Lung (tissue), 12 donors: Measurements from ENCODE around the gene PLD2. TPM values are rescaled to one million over a fixed set of nuclear protein-coding genes. Genes with fewer than 3 reads are reported as not detected.
"Not testable (repeated sequence)": the region's sequence is repeated elsewhere in the genome, so short reads cannot be mapped to it uniquely, and the experiment has no call there.

Source experiments
- ATAC-seq: fragments of 200-7000 bp; cut with Tn5 transposase; one replicate; pipeline ENCODE4 v1.9.1; 2020; ENCODE audit warnings: moderate number of reproducible peaks; ENCODE audit not compliant: insufficient read depth, low FRiP score
- DNase-seq, 3 donors: peaks; one replicate each; pipeline ENCODE4 v3.0.0-alpha.2; 2013 to 2017
- H3K27ac ChIP-seq, 2 donors: one replicate each; pipeline ENCODE4 v1.5.1; 2013; ENCODE audit warnings: mild to moderate bottlenecking in 2 of 2, moderate library complexity in 2 of 2, control low read depth in 1 of 2, inconsistent platforms in 1 of 2, low read depth in 1 of 2, low read length in 1 of 2
- H3K27me3 ChIP-seq, 3 donors: one replicate each; pipeline ENCODE4 v1.5.1; 2013; ENCODE audit warnings: low read length in 2 of 3; ENCODE audit not compliant: control insufficient read depth in 3 of 3, insufficient read depth in 3 of 3
- H3K36me3 ChIP-seq, 4 donors: one replicate each; pipeline ENCODE4 v1.5.1; 2013; ENCODE audit warnings: low read length in 4 of 4, mild to moderate bottlenecking in 1 of 4, moderate library complexity in 1 of 4; ENCODE audit not compliant: control insufficient read depth in 4 of 4, insufficient read depth in 4 of 4
- H3K4me1 ChIP-seq, 5 donors: one replicate each; pipeline ENCODE4 v1.5.1; 2013; ENCODE audit warnings: low read length in 5 of 5, mild to moderate bottlenecking in 2 of 5, moderate library complexity in 1 of 5; ENCODE audit not compliant: control insufficient read depth in 5 of 5, insufficient read depth in 5 of 5
- H3K4me3 ChIP-seq: one replicate; pipeline ENCODE4 v1.5.1; 2013; ENCODE audit warnings: mild to moderate bottlenecking, control low read depth, moderate library complexity
- H3K9ac ChIP-seq, 2 donors: one replicate each; pipeline ENCODE4 v1.5.1; 2013; ENCODE audit warnings: low read length in 2 of 2, control low read depth in 1 of 2; ENCODE audit not compliant: insufficient read depth in 1 of 2
- H3K9me3 ChIP-seq, 4 donors: one replicate each; pipeline ENCODE4 v1.5.1; 2013; ENCODE audit warnings: low read length in 3 of 4, mild to moderate bottlenecking in 1 of 4, moderate library complexity in 1 of 4; ENCODE audit not compliant: control insufficient read depth in 4 of 4, insufficient read depth in 3 of 4
- WGBS, 2 donors: extraction: QIAGEN DNeasy Blood & Tissue Kit; methylation state at CpG; one replicate each; pipeline ENCODE4 v1.1.7; 2013; 5-methylcytosine and 5-hydroxymethylcytosine counted together
- polyA plus RNA-seq, 2 donors: library from polyadenylated mRNA; stranded (reverse); fragments of 200-250 nt; gene quantifications; one replicate each; pipeline ENCODE4 v1.2.1, GENCODE V29; 2013
- total RNA-seq, 2 donors: library from RNA; depleted of rRNA in 1 of 2; stranded (reverse); fragments of >200 nt in 1 of 2; gene quantifications; one replicate each; pipeline ENCODE4 v1.2.1, GENCODE V29; 2014 to 2021
- TF ChIP-seq, protein P1 (sequence below): IDR thresholded peaks from 2 replicates; pipeline ENCODE4 v1.5.1; 2012; ENCODE audit warnings: mild to moderate bottlenecking; ENCODE audit errors: control extremely low read depth, extremely low read depth
- donor health status: control.
- donor health status: control.
- donor health status: Bipolar disorder and iron deficiency.
- donor health status: healthy.
- donor health status: DM: yes; HTN: yes; CAD: no.

The PLD2 gene
- total and polyA plus RNA-seq, 4 donors: 18.0 to 42.3 (median 24.7) TPM

DNA sequence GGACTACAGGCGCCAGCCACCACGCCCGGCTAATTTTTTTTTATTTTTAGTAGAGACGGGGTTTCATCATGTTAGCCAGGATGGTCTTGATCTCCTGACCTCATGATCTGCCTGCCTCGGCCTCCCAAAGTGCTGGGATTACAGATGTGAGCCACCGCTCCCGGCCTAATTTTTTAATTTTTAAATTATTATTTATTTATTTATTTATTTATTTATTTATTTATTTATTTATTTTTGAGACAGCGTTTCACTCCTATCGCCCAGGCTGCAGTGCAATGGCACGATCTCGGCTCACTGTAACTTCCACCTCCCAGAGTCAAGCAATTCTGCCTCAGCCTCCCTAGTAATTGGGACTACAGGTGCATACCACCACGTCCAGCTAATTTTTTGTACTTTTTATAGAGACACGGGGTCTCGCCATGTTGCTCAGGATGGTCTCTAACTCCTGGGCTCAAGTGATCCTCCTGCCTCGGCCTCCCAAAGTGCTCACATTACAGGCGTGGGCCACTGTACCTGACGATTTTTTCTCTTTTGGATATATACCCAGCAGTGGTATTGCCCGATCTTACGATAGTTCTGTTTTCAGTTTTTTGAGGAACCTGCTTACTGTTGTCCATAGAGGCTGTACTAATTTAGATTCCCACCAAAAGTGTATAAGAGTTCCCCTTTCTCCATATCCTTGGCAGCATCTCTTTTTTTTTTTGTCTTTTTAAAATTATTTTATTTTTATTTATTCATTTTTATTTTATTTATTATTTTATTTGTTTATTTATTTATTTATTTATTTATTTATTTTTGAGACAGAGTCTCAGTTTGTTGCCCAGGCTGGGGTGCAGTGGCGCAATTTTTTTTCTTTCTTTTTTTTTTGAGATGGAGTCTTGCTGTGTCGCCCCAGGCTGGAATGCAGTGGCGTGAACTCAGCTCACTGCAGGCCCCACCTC lies 62.4 kb downstream of the PLD2 start:
- H3K4me1 ChIP-seq: not testable (repeated sequence)
- 91 to 94% methylated on average over 22 of the region's 22 CpGs for WGBS, 2 donors

GRCh38 chr17:4870855-4871254 lies 63.9 kb downstream of the PLD2 start:
- no peak overlapping the region for H3K9ac ChIP-seq
- 48 to 72% methylated on average over 2 of the region's 2 CpGs for WGBS, 2 donors
- no peaks in the 10 kb centered on the region for H3K27me3 ChIP-seq
- H3K4me3 ChIP-seq: no peak overlapping the region
- no peak overlapping the region for H3K27ac ChIP-seq
- H3K4me1 ChIP-seq: peaks cover 0 to 4% (median 0%) of the 10 kb centered on the region in 5 donors
- no peaks in the 10 kb centered on the region for H3K9me3 ChIP-seq
- H3K36me3 ChIP-seq: no peaks in the 10 kb centered on the region
- TF ChIP-seq, protein P1, sequence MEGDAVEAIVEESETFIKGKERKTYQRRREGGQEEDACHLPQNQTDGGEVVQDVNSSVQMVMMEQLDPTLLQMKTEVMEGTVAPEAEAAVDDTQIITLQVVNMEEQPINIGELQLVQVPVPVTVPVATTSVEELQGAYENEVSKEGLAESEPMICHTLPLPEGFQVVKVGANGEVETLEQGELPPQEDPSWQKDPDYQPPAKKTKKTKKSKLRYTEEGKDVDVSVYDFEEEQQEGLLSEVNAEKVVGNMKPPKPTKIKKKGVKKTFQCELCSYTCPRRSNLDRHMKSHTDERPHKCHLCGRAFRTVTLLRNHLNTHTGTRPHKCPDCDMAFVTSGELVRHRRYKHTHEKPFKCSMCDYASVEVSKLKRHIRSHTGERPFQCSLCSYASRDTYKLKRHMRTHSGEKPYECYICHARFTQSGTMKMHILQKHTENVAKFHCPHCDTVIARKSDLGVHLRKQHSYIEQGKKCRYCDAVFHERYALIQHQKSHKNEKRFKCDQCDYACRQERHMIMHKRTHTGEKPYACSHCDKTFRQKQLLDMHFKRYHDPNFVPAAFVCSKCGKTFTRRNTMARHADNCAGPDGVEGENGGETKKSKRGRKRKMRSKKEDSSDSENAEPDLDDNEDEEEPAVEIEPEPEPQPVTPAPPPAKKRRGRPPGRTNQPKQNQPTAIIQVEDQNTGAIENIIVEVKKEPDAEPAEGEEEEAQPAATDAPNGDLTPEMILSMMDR: no peak
- DNase-seq (no peak), ATAC-seq (no peak)

More for the DNA sequence above, 62.4 kb downstream of the PLD2 start:
- H3K9ac ChIP-seq, H3K27me3 ChIP-seq, H3K9me3 ChIP-seq, H3K4me3 ChIP-seq, DNase-seq, H3K36me3 ChIP-seq, H3K27ac ChIP-seq, ATAC-seq: not testable (repeated sequence)

GRCh38 chr17:4872786-4873185 lies 65.8 kb downstream of the PLD2 start:
- Histone ChIP-seq H3K4me3 (no peak overlapping the region), H3K27me3 (no peaks in the 10 kb centered on the region), H3K9ac (no peak overlapping the region), H3K27ac (no peak overlapping the region), H3K9me3 (no peaks in the 10 kb centered on the region), H3K4me1 (peaks cover 0 to 4% (median 0%) of the 10 kb centered on the region in 5 donors), H3K36me3 (no peaks in the 10 kb centered on the region)
- no peak for ATAC-seq
- TF ChIP-seq, protein P1: no peak
- DNase-seq: no peak
- 41 to 50% methylated on average over 8 of the region's 8 CpGs for WGBS, 2 donors

Other genes starting within 250 kb of the PLD2 start
- 10 to 100 TPM in 1 of 2 donors, 1 to 10 TPM in 1; 8.8 to 12.3 TPM for gene GGT6, start 246.6 kb upstream of the PLD2 start, total RNA-seq
- gene GGT6, start 246.6 kb upstream of the PLD2 start, polyA plus RNA-seq: 1 to 10 TPM; 2.8 to 6.1 TPM
- 10 to 100 TPM; 10.9 to 18.1 TPM for gene SMTNL2, start 222.6 kb upstream of the PLD2 start, total RNA-seq
- 1 to 10 TPM; 1.5 to 3.0 TPM for gene SMTNL2, start 222.6 kb upstream of the PLD2 start, polyA plus RNA-seq
- gene ALOX15, start 165.5 kb upstream of the PLD2 start, total RNA-seq: 10 to 100 TPM in 1 of 2 donors, 1 to 10 TPM in 1; 7.5 to 14.0 TPM
- 1 to 10 TPM; 3.3 to 3.8 TPM for gene ALOX15, start 165.5 kb upstream of the PLD2 start, polyA plus RNA-seq
- gene PELP1, start 103.0 kb upstream of the PLD2 start, total RNA-seq: 10 to 100 TPM; 26.6 to 53.9 TPM
- gene PELP1, start 103.0 kb upstream of the PLD2 start, polyA plus RNA-seq: 10 to 100 TPM; 21.0 to 28.6 TPM
- 100 to 1,000 TPM in 1 of 2 donors, 10 to 100 TPM in 1; 27.2 to 186 TPM for gene ARRB2, start 96.5 kb upstream of the PLD2 start, total RNA-seq
- gene ARRB2, start 96.5 kb upstream of the PLD2 start, polyA plus RNA-seq: 100 to 1,000 TPM in 1 of 2 donors, 10 to 100 TPM in 1; 98.5 to 222 TPM
- 10 to 100 TPM; 14.3 to 27.3 TPM for gene MED11, start 75.7 kb upstream of the PLD2 start, total RNA-seq
- gene MED11, start 75.7 kb upstream of the PLD2 start, polyA plus RNA-seq: 10 to 100 TPM; 31.4 to 48.5 TPM
- gene ZMYND15, start 67.3 kb upstream of the PLD2 start, total RNA-seq: 1 to 10 TPM; 2.3 to 9.0 TPM
- 1 to 10 TPM; 6.6 to 9.7 TPM for gene ZMYND15, start 67.3 kb upstream of the PLD2 start, polyA plus RNA-seq
- gene CXCL16, start 67.2 kb upstream of the PLD2 start, total RNA-seq: 100 to 1,000 TPM in 1 of 2 donors, 10 to 100 TPM in 1; 32.7 to 139 TPM
- 100 to 1,000 TPM in 1 of 2 donors, 10 to 100 TPM in 1; 82.3 to 252 TPM for gene CXCL16, start 67.2 kb upstream of the PLD2 start, polyA plus RNA-seq
- gene TM4SF5, start 35.3 kb upstream of the PLD2 start, total RNA-seq: not detected
- not detected for gene TM4SF5, start 35.3 kb upstream of the PLD2 start, polyA plus RNA-seq
- gene VMO1, start 20.8 kb upstream of the PLD2 start, total RNA-seq: 10 to 100 TPM in 1 of 2 donors, 1 to 10 TPM in 1; 2.1 to 14.0 TPM
- 10 to 100 TPM; 21.3 to 21.8 TPM for gene VMO1, start 20.8 kb upstream of the PLD2 start, polyA plus RNA-seq
- under 1 TPM in 1 of 2 donors, not detected in 1; 0.34 TPM for gene GLTPD2, start 18.2 kb upstream of the PLD2 start, total RNA-seq
- gene GLTPD2, start 18.2 kb upstream of the PLD2 start, polyA plus RNA-seq: under 1 TPM in 1 of 2 donors, not detected in 1; 0.41 TPM
- gene PSMB6, start 11.0 kb upstream of the PLD2 start, total RNA-seq: 100 to 1,000 TPM in 1 of 2 donors, 10 to 100 TPM in 1; 63.7 to 141 TPM
- 100 to 1,000 TPM; 172 to 237 TPM for gene PSMB6, start 11.0 kb upstream of the PLD2 start, polyA plus RNA-seq
- gene MINK1, start 26.2 kb downstream of the PLD2 start, total RNA-seq: 10 to 100 TPM; 39.2 to 95.4 TPM
- 10 to 100 TPM; 36.5 to 62.8 TPM for gene MINK1, start 26.2 kb downstream of the PLD2 start, polyA plus RNA-seq
- gene C17orf107, start 92.4 kb downstream of the PLD2 start, total RNA-seq: 1 to 10 TPM; 2.8 to 4.5 TPM
- gene C17orf107, start 92.4 kb downstream of the PLD2 start, polyA plus RNA-seq: 1 to 10 TPM; 1.3 to 2.7 TPM
- gene CHRNE, start 95.9 kb downstream of the PLD2 start, total RNA-seq: 1 to 10 TPM in 1 of 2 donors, under 1 TPM in 1; 0.77 to 1.2 TPM
- gene CHRNE, start 95.9 kb downstream of the PLD2 start, polyA plus RNA-seq: 1 to 10 TPM in 1 of 2 donors, under 1 TPM in 1; 0.61 to 2.3 TPM
- gene GP1BA, start 125.1 kb downstream of the PLD2 start, total RNA-seq: under 1 TPM; 0.18 to 0.94 TPM
- gene GP1BA, start 125.1 kb downstream of the PLD2 start, polyA plus RNA-seq: 1 to 10 TPM in 1 of 2 donors, under 1 TPM in 1; 0.26 to 1.4 TPM
- gene SLC25A11, start 132.9 kb downstream of the PLD2 start, total RNA-seq: 10 to 100 TPM; 34.8 to 65.8 TPM
- 10 to 100 TPM; 42.5 to 72.1 TPM for gene SLC25A11, start 132.9 kb downstream of the PLD2 start, polyA plus RNA-seq
- 100 to 1,000 TPM in 1 of 2 donors, 10 to 100 TPM in 1; 30.8 to 107 TPM for gene RNF167, start 133.1 kb downstream of the PLD2 start, total RNA-seq
- 100 to 1,000 TPM in 1 of 2 donors, 10 to 100 TPM in 1; 86.7 to 142 TPM for gene RNF167, start 133.1 kb downstream of the PLD2 start, polyA plus RNA-seq
- 100 to 1,000 TPM; 461 to 827 TPM for gene PFN1, start 141.4 kb downstream of the PLD2 start, total RNA-seq
- 1,000 to 10,000 TPM in 1 of 2 donors, 100 to 1,000 TPM in 1; 671 to 2,264 TPM for gene PFN1, start 141.4 kb downstream of the PLD2 start, polyA plus RNA-seq
- 10 to 100 TPM in 1 of 2 donors, 1 to 10 TPM in 1; 3.3 to 10.7 TPM for gene ENO3, start 144.0 kb downstream of the PLD2 start, total RNA-seq
- gene ENO3, start 144.0 kb downstream of the PLD2 start, polyA plus RNA-seq: 1 to 10 TPM; 7.2 to 9.3 TPM
- 10 to 100 TPM; 63.8 to 75.4 TPM for gene SPAG7, start 160.7 kb downstream of the PLD2 start, total RNA-seq
- 100 to 1,000 TPM in 1 of 2 donors, 10 to 100 TPM in 1; 76.2 to 101 TPM for gene SPAG7, start 160.7 kb downstream of the PLD2 start, polyA plus RNA-seq
- gene CAMTA2, start 180.5 kb downstream of the PLD2 start, total RNA-seq: 10 to 100 TPM; 15.0 to 53.4 TPM
- gene CAMTA2, start 180.5 kb downstream of the PLD2 start, polyA plus RNA-seq: 10 to 100 TPM; 45.8 to 66.3 TPM
- gene INCA1, start 190.4 kb downstream of the PLD2 start, total RNA-seq: 1 to 10 TPM; 1.9 to 2.0 TPM
- gene INCA1, start 190.4 kb downstream of the PLD2 start, polyA plus RNA-seq: 1 to 10 TPM in 1 of 2 donors, under 1 TPM in 1; 0.89 to 3.4 TPM
- gene KIF1C, start 190.8 kb downstream of the PLD2 start, total RNA-seq: 100 to 1,000 TPM in 1 of 2 donors, 10 to 100 TPM in 1; 48.0 to 190 TPM
- 10 to 100 TPM; 61.8 to 89.8 TPM for gene KIF1C, start 190.8 kb downstream of the PLD2 start, polyA plus RNA-seq
- 1 to 10 TPM in 1 of 2 donors, under 1 TPM in 1; 0.54 to 1.3 TPM for gene SLC52A1, start 228.3 kb downstream of the PLD2 start, total RNA-seq
- under 1 TPM; 0.47 to 0.71 TPM for gene SLC52A1, start 228.3 kb downstream of the PLD2 start, polyA plus RNA-seq